Measurements from ENCODE around the gene IL1RAPL2. TPM values are rescaled to one million over a fixed set of nuclear protein-coding genes. Genes with fewer than 3 reads are reported as not detected.

The IL1RAPL2 gene
- total RNA-seq, 6 experiments from 2014 or later: 0.13 to 0.70 (median 0.29) TPM; not detected in 1

DNA sequence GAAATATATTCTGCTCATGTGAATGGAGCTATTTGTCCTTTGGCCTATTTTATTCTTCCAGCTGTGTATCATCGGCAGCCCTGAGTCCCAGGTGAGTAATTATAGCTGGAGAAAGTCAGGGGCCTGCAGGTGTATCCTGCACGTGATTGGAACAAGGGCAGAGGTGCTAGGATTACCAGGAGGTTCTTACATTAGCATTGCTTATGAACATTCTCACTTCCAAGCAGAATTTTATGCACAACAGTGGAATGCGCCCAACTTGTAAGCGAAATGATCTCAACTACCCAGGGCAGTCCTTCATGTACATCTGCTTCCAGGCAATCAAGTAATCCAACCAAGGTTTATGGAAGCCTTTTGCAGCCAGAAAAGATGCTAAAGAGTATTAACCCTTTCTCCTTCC is 1187.4 kb downstream of the IL1RAPL2 start:
- no CpG with 5 or more reads among the region's 4 CpGs for WGBS (ENCODE audit: insufficient coverage, low coverage, low lambda C conversion rate, missing lambda C conversion rate)
- DNase-seq (no peak), ATAC-seq (no peak)
- no peaks in the 10 kb centered on the region for H3K9me3 ChIP-seq
- H3K4me3 ChIP-seq: no peak overlapping the region
- intact Hi-C loops (cut with DNase I): no loop called here
- H3K4me1 ChIP-seq: no peaks in the 10 kb centered on the region
- no peaks in the 10 kb centered on the region for H3K27me3 ChIP-seq
- TF ChIP-seq, protein P1, sequence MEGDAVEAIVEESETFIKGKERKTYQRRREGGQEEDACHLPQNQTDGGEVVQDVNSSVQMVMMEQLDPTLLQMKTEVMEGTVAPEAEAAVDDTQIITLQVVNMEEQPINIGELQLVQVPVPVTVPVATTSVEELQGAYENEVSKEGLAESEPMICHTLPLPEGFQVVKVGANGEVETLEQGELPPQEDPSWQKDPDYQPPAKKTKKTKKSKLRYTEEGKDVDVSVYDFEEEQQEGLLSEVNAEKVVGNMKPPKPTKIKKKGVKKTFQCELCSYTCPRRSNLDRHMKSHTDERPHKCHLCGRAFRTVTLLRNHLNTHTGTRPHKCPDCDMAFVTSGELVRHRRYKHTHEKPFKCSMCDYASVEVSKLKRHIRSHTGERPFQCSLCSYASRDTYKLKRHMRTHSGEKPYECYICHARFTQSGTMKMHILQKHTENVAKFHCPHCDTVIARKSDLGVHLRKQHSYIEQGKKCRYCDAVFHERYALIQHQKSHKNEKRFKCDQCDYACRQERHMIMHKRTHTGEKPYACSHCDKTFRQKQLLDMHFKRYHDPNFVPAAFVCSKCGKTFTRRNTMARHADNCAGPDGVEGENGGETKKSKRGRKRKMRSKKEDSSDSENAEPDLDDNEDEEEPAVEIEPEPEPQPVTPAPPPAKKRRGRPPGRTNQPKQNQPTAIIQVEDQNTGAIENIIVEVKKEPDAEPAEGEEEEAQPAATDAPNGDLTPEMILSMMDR (IDR thresholded peaks at IDR 0.05): no peak
- no peak for TF ChIP-seq POLR2A (IDR thresholded peaks at IDR 0.05)
- no peaks in the 10 kb centered on the region for H3K36me3 ChIP-seq
- H3K27ac ChIP-seq: no peak overlapping the region

DNA sequence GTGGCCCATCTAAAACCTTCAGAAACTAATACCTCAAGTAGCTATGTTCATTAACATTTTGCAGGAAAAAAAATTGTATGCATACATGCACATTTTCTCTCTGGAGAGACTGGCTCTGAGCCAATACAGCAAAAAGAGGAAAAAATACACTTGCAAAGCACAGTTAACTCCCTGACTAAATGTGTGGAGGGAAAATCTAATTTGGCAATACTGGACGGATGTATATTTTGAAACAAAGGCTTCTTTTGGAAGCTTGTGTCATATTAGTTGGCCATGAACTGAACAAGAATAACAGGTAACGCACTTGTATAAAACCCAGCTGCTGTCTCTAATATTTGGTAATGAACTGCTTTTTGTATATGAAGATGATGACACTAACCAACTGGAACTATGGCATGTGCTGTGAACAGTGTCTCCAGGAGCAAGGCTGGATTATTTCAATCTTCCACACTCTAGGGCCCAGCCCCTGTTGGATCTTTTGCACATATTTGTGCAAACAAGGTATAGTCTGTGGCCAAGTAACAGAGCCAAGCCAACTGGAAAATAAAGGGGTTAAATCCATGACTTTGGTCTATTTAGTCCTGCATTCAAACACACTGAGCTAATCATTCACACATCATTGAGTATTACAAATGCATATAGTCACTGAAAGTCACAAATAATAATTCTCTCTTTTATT is 1188.4 kb downstream of the IL1RAPL2 start:
- ATAC-seq (no peak), DNase-seq (no peak)
- Histone ChIP-seq H3K27me3 (no peaks in the 10 kb centered on the region), H3K9me3 (no peaks in the 10 kb centered on the region), H3K36me3 (no peaks in the 10 kb centered on the region), H3K4me1 (no peaks in the 10 kb centered on the region), H3K4me3 (no peak overlapping the region), H3K27ac (no peak overlapping the region)
- TF ChIP-seq, protein P1 (IDR thresholded peaks at IDR 0.05): no peak
- TF ChIP-seq POLR2A (IDR thresholded peaks at IDR 0.05): no peak
- 59% methylated on average over 2 of the region's 2 CpGs for WGBS (ENCODE audit: insufficient coverage, low coverage, low lambda C conversion rate, missing lambda C conversion rate)
- intact Hi-C loops (cut with DNase I): no loop called here

DNA sequence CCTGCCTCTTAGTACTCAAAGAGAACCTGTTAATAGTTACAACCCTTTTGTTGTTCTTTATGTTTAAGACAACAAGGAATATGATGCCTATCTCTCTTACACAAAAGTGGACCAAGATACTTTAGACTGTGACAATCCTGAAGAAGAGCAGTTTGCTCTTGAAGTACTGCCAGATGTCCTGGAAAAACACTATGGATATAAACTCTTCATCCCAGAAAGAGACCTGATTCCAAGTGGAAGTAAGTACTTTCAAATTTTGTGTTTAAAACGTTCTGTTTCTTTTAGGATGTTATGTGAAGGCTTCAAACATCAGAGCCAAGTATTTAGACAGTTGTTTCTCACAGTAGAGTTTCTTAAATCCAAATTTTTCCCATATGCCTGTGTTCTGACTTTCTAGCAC is 1189.1 kb downstream of the IL1RAPL2 start:
- H3K4me3 ChIP-seq: no peak overlapping the region
- H3K9me3 ChIP-seq: no peaks in the 10 kb centered on the region
- ATAC-seq (no peak), DNase-seq (no peak)
- 9% methylated on average over 1 of the region's 1 CpG for WGBS (ENCODE audit: insufficient coverage, low coverage, low lambda C conversion rate, missing lambda C conversion rate)
- H3K27ac ChIP-seq: no peak overlapping the region
- H3K27me3 ChIP-seq: no peaks in the 10 kb centered on the region
- TF ChIP-seq, protein P1 (IDR thresholded peaks at IDR 0.05): no peak
- TF ChIP-seq POLR2A (IDR thresholded peaks at IDR 0.05): no peak
- intact Hi-C loops (cut with DNase I): no loop called here
- H3K4me1 ChIP-seq: no peaks in the 10 kb centered on the region
- no peaks in the 10 kb centered on the region for H3K36me3 ChIP-seq

DNA sequence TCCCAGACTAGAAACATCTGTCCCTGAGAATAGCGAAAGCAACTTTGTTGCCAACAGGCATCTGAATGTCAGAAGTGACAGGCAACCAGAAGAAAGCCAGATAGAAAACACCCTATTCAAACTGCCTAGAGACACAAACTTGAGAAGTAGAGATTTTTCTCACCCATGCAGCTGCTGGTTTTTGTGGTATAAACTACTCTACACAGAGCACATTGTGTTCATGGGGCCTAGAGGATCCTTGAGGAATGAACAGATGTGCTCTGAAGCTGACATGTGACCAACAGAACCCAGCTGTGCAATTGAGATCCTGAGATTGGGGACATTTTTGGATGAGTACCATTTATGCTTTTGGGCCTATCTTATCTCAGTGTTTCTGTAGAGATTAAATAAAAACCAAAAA is 1192.8 kb downstream of the IL1RAPL2 start:
- DNase-seq: no peak
- H3K4me1 ChIP-seq: no peaks in the 10 kb centered on the region
- TF ChIP-seq POLR2A (IDR thresholded peaks at IDR 0.05): no peak
- TF ChIP-seq, protein P1 (IDR thresholded peaks at IDR 0.05): no peak
- H3K27ac ChIP-seq: no peak overlapping the region
- intact Hi-C loops (cut with DNase I): no loop called here
- no peak for ATAC-seq
- 63% methylated on average over 1 of the region's 1 CpG for WGBS (ENCODE audit: insufficient coverage, low coverage, low lambda C conversion rate, missing lambda C conversion rate)
- H3K36me3 ChIP-seq: no peaks in the 10 kb centered on the region
- no peak overlapping the region for H3K4me3 ChIP-seq
- H3K27me3 ChIP-seq: no peaks in the 10 kb centered on the region
- no peaks in the 10 kb centered on the region for H3K9me3 ChIP-seq

Data from right lobe of liver (tissue), 6 donors.